ENCODE data around the gene ROBO2.

- TF ChIP-seq CTCF (conservative IDR thresholded peaks at IDR 0.05) (no peak), ZFX (IDR thresholded peaks at IDR 0.05) (no peak)
Observed at GRCh38 chr3:77414881-77415280, 375.0 kb downstream of the ROBO2 start.
